Left ventricle myocardium inferior (tissue), 1 donor: ENCODE measurements around the gene AP5B1. TPM values are rescaled to one million over a fixed set of nuclear protein-coding genes. Genes with fewer than 3 reads are reported as not detected.
A peak's percentile ranks its signal among the peaks of the same experiment; 100 is the strongest.

Experiments used
- DNase-seq: peaks from one replicate; pipeline ENCODE4 v3.0.0-alpha.2; 2020
- H3K27ac ChIP-seq: fragments of 200-600 bp; replicated peaks from 2 replicates; pipeline ENCODE4 v1.8.0; 2021
- H3K27me3 ChIP-seq: fragments of 200-600 bp; 2 replicates; pipeline ENCODE4 v1.8.0; 2021; ENCODE audit warnings: low read depth
- H3K36me3 ChIP-seq: fragments of 200-600 bp; 2 replicates; pipeline ENCODE4 v1.8.0; 2021
- H3K4me1 ChIP-seq: fragments of 200-600 bp; 2 replicates; pipeline ENCODE4 v1.8.0; 2021
- H3K4me3 ChIP-seq: fragments of 200-600 bp; 2 replicates; pipeline ENCODE4 v1.8.0; 2021; ENCODE audit warnings: mild to moderate bottlenecking, moderate library complexity
- H3K9me3 ChIP-seq: fragments of 200-600 bp; replicated peaks from 2 replicates; pipeline ENCODE4 v1.8.0; 2021
- CTCF ChIP-seq: fragments of 200-600 bp; IDR thresholded peaks from 2 replicates; pipeline ENCODE4 v1.8.0; 2021; ENCODE audit warnings: antibody characterized with exemption, mild to moderate bottlenecking, borderline replicate concordance
- intact Hi-C: fragments of 100-400 bp; cut with micrococcal nuclease; formaldehyde crosslinking; loops from one replicate; pipeline ENCODE4 v1.11.0; 2022
- total RNA-seq: library from RNA; stranded (reverse); fragmentation: NEBNext Ultra II Directional; extraction: Animal tissue kit (Norgen Biotek cat#: 25700); gene quantifications from one replicate; pipeline ENCODE4 v1.2.1, GENCODE V29; 2021
- donor health status: DM: no; HTN: yes; CAD: no; lungs with severe emphysema.

AP5B1 gene
- total RNA-seq, 1 donor from 2014 or later = 5.4 TPM

- H3K27me3 ChIP-seq = no peaks in the 10 kb centered on the region
- H3K27ac ChIP-seq = no peak overlapping the region
- no peaks in the 10 kb centered on the region for H3K36me3 ChIP-seq
- no peaks in the 10 kb centered on the region for H3K9me3 ChIP-seq
- H3K4me1 ChIP-seq = no peaks in the 10 kb centered on the region
- DNase-seq = no peak
- no peak overlapping the region for H3K4me3 ChIP-seq
- intact Hi-C loops = no loop called here
- TF ChIP-seq CTCF = no peak
Measured at GRCh38 chr11:65730461-65730860, 50.3 kb downstream of the AP5B1 start.

GRCh38 chr11:65727865-65728264, 52.9 kb downstream of the AP5B1 start:
- Histone ChIP-seq H3K9me3 (no peaks in the 10 kb centered on the region), H3K27ac (no peak overlapping the region), H3K36me3 (no peaks in the 10 kb centered on the region), H3K27me3 (no peaks in the 10 kb centered on the region), H3K4me1 (no peaks in the 10 kb centered on the region), H3K4me3 (no peak overlapping the region)
- TF ChIP-seq CTCF = no peak
- intact Hi-C loops = loop anchor here (10.0 kb wide), 1 partner anchor 87 kb away; no protein-coding TSS in a partner anchor
- DNase-seq = no peak

- peak; percentile 13 for TF ChIP-seq CTCF
- H3K9me3 ChIP-seq = no peaks in the 10 kb centered on the region
- no peak overlapping the region for H3K27ac ChIP-seq
- H3K4me1 ChIP-seq = no peaks in the 10 kb centered on the region
- intact Hi-C loops = loop anchor here (10.0 kb wide), 1 partner anchor 88 kb away; no protein-coding TSS in a partner anchor
- DNase-seq = no peak
- H3K4me3 ChIP-seq = no peak overlapping the region
- no peaks in the 10 kb centered on the region for H3K36me3 ChIP-seq
- H3K27me3 ChIP-seq = no peaks in the 10 kb centered on the region
Measured at GRCh38 chr11:65726660-65727059, 54.1 kb downstream of the AP5B1 start.

Other genes starting within 250 kb of the AP5B1 start
- gene LTBP3, start 222.6 kb downstream of the AP5B1 start, total RNA-seq = 80.3 TPM
- 21.1 TPM for gene ZNRD2, start 210.5 kb downstream of the AP5B1 start, total RNA-seq
- 40.9 TPM for gene FAM89B, start 208.4 kb downstream of the AP5B1 start, total RNA-seq
- gene EHBP1L1, start 204.9 kb downstream of the AP5B1 start, total RNA-seq = 69.5 TPM
- gene KCNK7, start 185.2 kb downstream of the AP5B1 start, total RNA-seq = 0.85 TPM
- gene MAP3K11, start 166.8 kb downstream of the AP5B1 start, total RNA-seq = 32.4 TPM
- 11.9 TPM for gene PCNX3, start 165.2 kb downstream of the AP5B1 start, total RNA-seq
- 21.0 TPM for gene SIPA1, start 142.9 kb downstream of the AP5B1 start, total RNA-seq
- gene RELA, start 118.1 kb downstream of the AP5B1 start, total RNA-seq = 33.8 TPM
- gene KAT5, start 68.7 kb downstream of the AP5B1 start, total RNA-seq = 47.0 TPM
- 39.7 TPM for gene RNASEH2C, start 60.2 kb downstream of the AP5B1 start, total RNA-seq
- not detected for gene OVOL1, start 6.1 kb upstream of the AP5B1 start, total RNA-seq
- not detected for gene SNX32, start 53.0 kb upstream of the AP5B1 start, total RNA-seq
- gene CFL1, start 77.2 kb upstream of the AP5B1 start, total RNA-seq = 299 TPM
- gene MUS81, start 79.5 kb upstream of the AP5B1 start, total RNA-seq = 31.5 TPM
- gene EFEMP2, start 91.8 kb upstream of the AP5B1 start, total RNA-seq = 85.1 TPM
- gene CTSW, start 98.9 kb upstream of the AP5B1 start, total RNA-seq = 0.49 TPM
- 42.2 TPM for gene FIBP, start 107.5 kb upstream of the AP5B1 start, total RNA-seq
- 32.7 TPM for gene CCDC85B, start 109.7 kb upstream of the AP5B1 start, total RNA-seq
- gene FOSL1, start 119.4 kb upstream of the AP5B1 start, total RNA-seq = 0.47 TPM
- gene C11orf68, start 138.1 kb upstream of the AP5B1 start, total RNA-seq = 37.3 TPM
- gene DRAP1, start 138.4 kb upstream of the AP5B1 start, total RNA-seq = 94.7 TPM
- gene TSGA10IP, start 164.5 kb upstream of the AP5B1 start, total RNA-seq = not detected
- gene SART1, start 180.8 kb upstream of the AP5B1 start, total RNA-seq = 30.7 TPM
- gene EIF1AD, start 221.2 kb upstream of the AP5B1 start, total RNA-seq = 19.7 TPM
- 215 TPM for gene BANF1, start 221.5 kb upstream of the AP5B1 start, total RNA-seq
- not detected for gene CST6, start 231.0 kb upstream of the AP5B1 start, total RNA-seq
- gene CATSPER1, start 245.5 kb upstream of the AP5B1 start, total RNA-seq = not detected